ENCODE results near the gene PDLIM5.

GRCh38 chr4:94678896-94679295 is 227.2 kb downstream of the PDLIM5 start:
- TF ChIP-seq, protein P1, sequence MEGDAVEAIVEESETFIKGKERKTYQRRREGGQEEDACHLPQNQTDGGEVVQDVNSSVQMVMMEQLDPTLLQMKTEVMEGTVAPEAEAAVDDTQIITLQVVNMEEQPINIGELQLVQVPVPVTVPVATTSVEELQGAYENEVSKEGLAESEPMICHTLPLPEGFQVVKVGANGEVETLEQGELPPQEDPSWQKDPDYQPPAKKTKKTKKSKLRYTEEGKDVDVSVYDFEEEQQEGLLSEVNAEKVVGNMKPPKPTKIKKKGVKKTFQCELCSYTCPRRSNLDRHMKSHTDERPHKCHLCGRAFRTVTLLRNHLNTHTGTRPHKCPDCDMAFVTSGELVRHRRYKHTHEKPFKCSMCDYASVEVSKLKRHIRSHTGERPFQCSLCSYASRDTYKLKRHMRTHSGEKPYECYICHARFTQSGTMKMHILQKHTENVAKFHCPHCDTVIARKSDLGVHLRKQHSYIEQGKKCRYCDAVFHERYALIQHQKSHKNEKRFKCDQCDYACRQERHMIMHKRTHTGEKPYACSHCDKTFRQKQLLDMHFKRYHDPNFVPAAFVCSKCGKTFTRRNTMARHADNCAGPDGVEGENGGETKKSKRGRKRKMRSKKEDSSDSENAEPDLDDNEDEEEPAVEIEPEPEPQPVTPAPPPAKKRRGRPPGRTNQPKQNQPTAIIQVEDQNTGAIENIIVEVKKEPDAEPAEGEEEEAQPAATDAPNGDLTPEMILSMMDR (optimal IDR thresholded peaks at IDR 0.05 in 1 of 3, IDR thresholded peaks at IDR 0.05 in 1 of 3, conservative IDR thresholded peaks at IDR 0.05 in 1 of 3; ENCODE audit: extremely low read depth in 1 of 3, insufficient read depth in 2 of 3, low read length in 3 of 3) = no peak
- no peak for TF ChIP-seq EZH2 (IDR thresholded peaks at IDR 0.05; ENCODE audit: low read length)
